HUES6 (cell line): ENCODE results near the gene LRRC49.

Source experiments
- H3K27ac ChIP-seq: 2 replicates; pipeline ENCODE4 v1.7.0; 2013; ENCODE audit warnings: low read depth, mild to moderate bottlenecking, low read length, inconsistent platforms
- H3K27me3 ChIP-seq: 2 replicates; pipeline ENCODE4 v1.6.1; 2013; ENCODE audit warnings: low read length; ENCODE audit not compliant: control insufficient read depth, insufficient read depth
- H3K36me3 ChIP-seq: 2 replicates; pipeline ENCODE4 v1.6.1; 2013; ENCODE audit warnings: low read length; ENCODE audit not compliant: control insufficient read depth, insufficient read depth
- H3K4me1 ChIP-seq: 2 replicates; pipeline ENCODE4 v1.6.1; 2013; ENCODE audit warnings: low read length; ENCODE audit not compliant: control insufficient read depth, insufficient read depth
- H3K4me3 ChIP-seq: 2 replicates; pipeline ENCODE4 v1.5.1; 2013; ENCODE audit warnings: low read depth, low read length
- H3K9ac ChIP-seq: one replicate; pipeline ENCODE4 v1.6.1; 2013; ENCODE audit warnings: mild to moderate bottlenecking, low read length
- H3K9me3 ChIP-seq: 2 replicates; pipeline ENCODE4 v1.6.1; 2013; ENCODE audit warnings: low read depth, low read length; ENCODE audit not compliant: control insufficient read depth, insufficient read depth

LRRC49 gene

DNA sequence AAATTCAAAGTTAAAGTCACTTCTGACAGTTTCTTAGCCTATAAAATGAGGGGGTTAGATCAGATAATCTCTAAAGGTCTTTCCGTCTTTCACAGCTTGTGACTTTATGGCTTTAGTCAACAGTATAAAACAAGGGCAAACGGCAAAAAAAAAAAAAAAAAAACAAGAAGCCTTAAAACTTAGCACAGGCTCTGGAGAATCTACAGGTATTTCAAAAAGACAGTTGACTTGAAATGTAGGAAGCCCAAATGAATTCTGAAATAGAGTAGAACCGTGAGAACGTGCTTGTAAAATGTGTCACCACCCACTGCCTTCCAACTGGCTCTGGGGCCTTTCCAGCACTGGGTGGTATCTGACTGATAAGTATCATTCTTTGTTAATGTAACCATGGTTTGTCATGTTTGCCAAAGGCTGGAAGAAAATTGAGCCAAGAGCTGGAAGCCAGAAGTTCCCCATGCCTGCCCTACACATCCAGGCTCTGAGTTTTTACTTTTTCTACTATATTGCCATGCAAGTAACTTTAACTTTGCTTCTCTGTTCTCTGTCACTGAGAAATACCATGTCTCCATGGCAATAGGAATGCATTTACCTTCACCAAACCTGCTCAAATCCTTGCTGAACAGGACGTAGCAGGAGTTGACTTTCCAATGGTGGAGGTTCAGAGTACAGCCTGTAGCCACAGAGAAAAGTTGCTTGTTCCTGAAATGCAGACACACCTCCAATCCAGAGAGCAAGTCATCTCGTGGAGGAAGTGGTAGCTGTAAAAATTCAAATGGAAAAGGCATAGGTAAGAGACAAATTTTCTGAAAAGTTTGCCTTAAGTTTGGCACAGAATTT is 186.8 kb downstream of the LRRC49 start:
- H3K4me3 ChIP-seq, result no peak overlapping the region
- H3K9ac ChIP-seq, result no peak overlapping the region
- no peaks in the 10 kb centered on the region for H3K4me1 ChIP-seq
- no peaks in the 10 kb centered on the region for H3K36me3 ChIP-seq
- peaks cover 3% of the 10 kb centered on the region; the same call in 1 of the 2 replicates for H3K9me3 ChIP-seq
- no peak overlapping the region for H3K27ac ChIP-seq
- peaks cover 23% of the 10 kb centered on the region for H3K27me3 ChIP-seq

DNA sequence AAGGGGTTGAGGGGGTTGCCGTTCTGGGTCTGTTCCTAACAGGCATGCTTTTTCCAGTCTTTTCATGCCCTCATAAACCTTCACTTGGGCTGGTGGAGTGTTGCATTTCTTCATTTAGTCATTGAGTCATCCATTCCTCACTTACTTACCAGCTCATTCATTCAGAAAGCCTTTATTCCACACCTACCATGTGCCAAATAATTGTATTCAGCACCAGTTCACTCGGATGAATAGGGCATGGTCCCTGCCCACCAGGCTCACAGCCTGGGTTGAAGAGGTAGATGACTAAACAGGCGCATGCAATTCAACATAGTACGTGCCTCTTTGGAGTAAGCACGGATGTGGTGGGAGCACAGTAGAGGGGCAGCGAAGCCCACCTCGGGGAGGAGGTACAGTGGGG is 187.5 kb downstream of the LRRC49 start:
- no peak overlapping the region for H3K9ac ChIP-seq

DNA sequence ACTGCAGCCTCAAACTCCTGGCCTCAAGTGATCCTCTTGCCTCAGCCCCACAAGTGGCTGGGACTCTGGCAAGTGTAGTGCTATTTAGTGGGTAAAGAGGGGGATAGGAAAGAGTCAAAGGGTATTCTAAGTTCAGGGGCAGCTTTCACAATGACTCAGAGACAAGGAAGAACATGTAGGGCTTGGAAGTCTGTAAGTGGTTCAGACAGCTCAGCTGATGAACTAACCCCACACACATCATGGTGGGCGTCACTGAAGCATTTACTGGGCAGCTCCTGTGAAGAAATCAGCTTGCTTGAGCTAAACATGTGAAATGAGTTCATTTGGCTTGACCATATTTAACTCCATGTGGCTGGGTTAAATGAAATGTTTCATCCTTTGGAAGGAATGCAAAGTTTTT is 188.1 kb downstream of the LRRC49 start:
- H3K9me3 ChIP-seq, result no peaks in the 10 kb centered on the region; the same call in 1 of the 2 replicates
- no peak overlapping the region for H3K9ac ChIP-seq
- H3K36me3 ChIP-seq, result no peaks in the 10 kb centered on the region
- H3K27ac ChIP-seq, result no peak overlapping the region
- no peak overlapping the region for H3K4me3 ChIP-seq
- H3K4me1 ChIP-seq, result peaks cover 10% of the 10 kb centered on the region
- H3K27me3 ChIP-seq, result peaks cover 35% of the 10 kb centered on the region

More for the DNA sequence above, 187.5 kb downstream of the LRRC49 start:
- H3K9me3 ChIP-seq, result no peaks in the 10 kb centered on the region; the same call in 1 of the 2 replicates
- no peak overlapping the region for H3K27ac ChIP-seq
- H3K27me3 ChIP-seq, result peaks cover 31% of the 10 kb centered on the region
- H3K4me3 ChIP-seq, result no peak overlapping the region
- H3K36me3 ChIP-seq, result no peaks in the 10 kb centered on the region
- H3K4me1 ChIP-seq, result peaks cover 5% of the 10 kb centered on the region

DNA sequence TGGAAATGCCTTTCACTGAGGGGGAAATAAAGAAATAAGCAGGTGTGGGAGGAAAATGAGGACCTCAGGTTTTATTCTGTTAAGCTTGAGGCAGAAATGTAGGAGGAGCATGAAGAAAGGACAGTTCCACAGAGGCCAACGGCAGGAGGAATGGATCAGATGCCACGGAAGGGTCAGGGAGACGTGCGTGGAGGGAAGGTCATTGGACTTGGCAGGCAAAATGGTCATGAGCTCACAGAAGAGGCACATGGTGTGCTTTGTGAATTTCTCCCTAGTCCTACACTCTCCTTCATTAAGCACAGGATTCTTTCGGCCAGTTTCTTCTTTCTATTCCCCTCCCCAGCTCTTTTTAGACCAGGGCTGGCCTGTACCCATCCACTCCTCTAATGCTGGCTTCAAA is 190.2 kb downstream of the LRRC49 start:
- Histone ChIP-seq H3K4me1 (peaks cover 18% of the 10 kb centered on the region), H3K9me3 (no peaks in the 10 kb centered on the region), H3K36me3 (no peaks in the 10 kb centered on the region), H3K9ac (no peak overlapping the region), H3K27me3 (peaks cover 56% of the 10 kb centered on the region), H3K4me3 (no peak overlapping the region), H3K27ac (no peak overlapping the region)

DNA sequence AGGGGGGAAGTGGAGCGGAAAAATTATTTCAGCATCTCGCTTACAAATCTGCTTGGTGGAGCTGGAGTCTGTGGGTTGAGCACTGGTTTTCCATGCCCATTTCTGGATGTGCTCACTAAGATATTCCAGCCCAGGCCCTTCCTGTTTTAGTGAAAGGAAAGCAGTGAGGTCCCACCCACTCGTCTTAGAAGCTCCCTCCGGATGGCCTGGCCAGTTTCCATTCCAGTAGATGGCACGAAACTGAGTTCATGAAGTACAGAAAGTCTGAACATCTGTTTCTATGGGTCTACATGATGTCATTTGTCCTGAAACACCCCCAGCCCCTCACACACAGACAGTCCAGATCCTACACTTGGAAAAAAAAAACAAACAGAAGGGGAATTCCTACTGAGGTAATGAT is 190.7 kb downstream of the LRRC49 start:
- Histone ChIP-seq H3K9ac (no peak overlapping the region), H3K36me3 (no peaks in the 10 kb centered on the region), H3K4me3 (no peak overlapping the region), H3K27me3 (peaks cover 60% of the 10 kb centered on the region), H3K27ac (no peak overlapping the region), H3K9me3 (no peaks in the 10 kb centered on the region), H3K4me1 (peaks cover 18% of the 10 kb centered on the region)

DNA sequence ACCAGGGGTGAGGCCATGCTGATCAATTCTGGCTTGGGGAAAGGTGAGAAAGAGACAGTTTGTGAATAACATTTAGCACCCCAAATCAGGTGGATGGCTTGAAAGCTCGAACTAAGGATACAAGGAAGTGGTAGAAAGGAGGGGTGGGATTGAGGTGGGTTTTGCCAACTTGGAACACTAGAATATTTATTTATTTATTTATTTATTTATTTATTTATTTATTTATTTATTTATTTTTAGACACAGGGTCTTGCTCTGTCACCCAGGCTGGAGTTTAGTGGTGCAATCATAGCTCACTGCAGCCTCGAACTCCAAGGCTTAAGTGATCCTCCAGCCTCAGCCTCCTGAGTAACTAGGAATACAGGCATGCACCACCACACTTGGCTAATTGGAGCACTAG is 191.6 kb downstream of the LRRC49 start:
- H3K27ac ChIP-seq, result no peak overlapping the region
- no peak overlapping the region for H3K9ac ChIP-seq
- peaks cover 4% of the 10 kb centered on the region for H3K9me3 ChIP-seq
- H3K36me3 ChIP-seq, result no peaks in the 10 kb centered on the region
- H3K27me3 ChIP-seq, result peaks cover 60% of the 10 kb centered on the region
- H3K4me3 ChIP-seq, result no peak overlapping the region
- H3K4me1 ChIP-seq, result peaks cover 18% of the 10 kb centered on the region

DNA sequence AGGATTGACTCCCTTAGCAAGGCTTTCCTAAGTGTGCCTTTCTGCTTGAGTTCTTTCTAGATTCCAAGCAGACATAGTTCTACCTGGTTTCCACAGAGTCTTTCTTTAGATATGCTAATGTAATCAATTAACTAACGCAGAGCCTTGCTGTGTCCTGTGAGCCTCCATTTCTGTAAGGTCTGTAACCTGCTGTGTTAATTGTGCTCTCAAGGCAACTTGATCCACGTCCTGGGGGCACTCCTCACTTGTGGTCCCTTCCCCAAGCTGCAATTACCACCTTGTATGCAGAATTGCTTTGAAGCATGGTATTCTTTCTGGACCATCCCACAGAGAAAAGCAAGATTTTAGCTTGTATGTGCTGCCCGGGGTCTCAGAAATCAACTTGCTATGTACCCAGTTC is 193.2 kb downstream of the LRRC49 start:
- peak overlapping the region; percentile 17; the same call in 1 of the 2 replicates for H3K4me3 ChIP-seq
- H3K9me3 ChIP-seq, result peaks cover 4% of the 10 kb centered on the region
- H3K36me3 ChIP-seq, result no peaks in the 10 kb centered on the region
- H3K27me3 ChIP-seq, result peaks cover 63% of the 10 kb centered on the region
- H3K9ac ChIP-seq, result no peak overlapping the region
- peaks cover 18% of the 10 kb centered on the region for H3K4me1 ChIP-seq
- H3K27ac ChIP-seq, result no peak overlapping the region

DNA sequence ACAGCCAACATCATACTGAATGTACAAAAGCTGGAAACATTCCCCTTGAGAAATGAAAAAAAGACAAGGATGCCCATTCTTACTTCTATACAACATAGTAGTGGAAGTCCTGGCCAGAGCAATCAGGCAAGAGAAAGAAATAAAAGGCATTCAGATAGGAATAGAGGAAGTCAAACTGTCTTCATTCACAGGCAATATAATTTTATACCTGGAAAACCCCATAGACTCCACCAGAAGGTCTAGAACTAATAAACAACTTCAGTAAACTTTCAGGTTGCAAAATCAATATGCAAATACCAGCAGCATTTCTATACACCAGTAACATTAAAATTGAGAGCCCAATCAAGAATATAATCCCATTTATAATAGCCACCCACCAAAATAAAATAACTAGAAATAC is 195.5 kb downstream of the LRRC49 start:
- Histone ChIP-seq H3K4me1 (peaks cover 18% of the 10 kb centered on the region), H3K27me3 (peaks cover 64% of the 10 kb centered on the region)

DNA sequence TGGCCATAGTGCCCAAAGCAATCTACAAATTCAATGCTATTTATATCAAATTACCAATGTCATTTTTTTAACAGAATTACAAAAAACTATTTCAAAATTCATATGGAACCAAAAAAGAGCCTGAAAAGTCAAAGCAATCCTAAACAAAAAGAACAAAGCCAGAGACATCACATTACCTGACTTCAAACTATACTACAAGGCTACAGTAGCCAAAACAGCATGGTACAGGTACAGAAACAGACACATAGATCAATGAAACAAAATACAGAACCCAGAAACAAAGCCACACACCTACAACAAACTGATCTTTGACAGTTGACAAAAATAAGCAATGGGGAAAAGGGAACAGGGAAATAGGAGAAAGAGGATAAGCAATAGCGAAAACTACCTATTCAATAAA is 196.1 kb downstream of the LRRC49 start:
- H3K9me3 ChIP-seq, result peaks cover 4% of the 10 kb centered on the region
- H3K4me3 ChIP-seq, result no peak overlapping the region
- no peaks in the 10 kb centered on the region for H3K36me3 ChIP-seq
- peaks cover 59% of the 10 kb centered on the region for H3K27me3 ChIP-seq
- peaks cover 18% of the 10 kb centered on the region for H3K4me1 ChIP-seq
- no peak overlapping the region for H3K27ac ChIP-seq
- H3K9ac ChIP-seq, result no peak overlapping the region

More for the DNA sequence above, 195.5 kb downstream of the LRRC49 start:
- peaks cover 4% of the 10 kb centered on the region for H3K9me3 ChIP-seq
- H3K36me3 ChIP-seq, result no peaks in the 10 kb centered on the region
- no peak overlapping the region for H3K9ac ChIP-seq
- no peak overlapping the region for H3K27ac ChIP-seq
- H3K4me3 ChIP-seq, result no peak overlapping the region

DNA sequence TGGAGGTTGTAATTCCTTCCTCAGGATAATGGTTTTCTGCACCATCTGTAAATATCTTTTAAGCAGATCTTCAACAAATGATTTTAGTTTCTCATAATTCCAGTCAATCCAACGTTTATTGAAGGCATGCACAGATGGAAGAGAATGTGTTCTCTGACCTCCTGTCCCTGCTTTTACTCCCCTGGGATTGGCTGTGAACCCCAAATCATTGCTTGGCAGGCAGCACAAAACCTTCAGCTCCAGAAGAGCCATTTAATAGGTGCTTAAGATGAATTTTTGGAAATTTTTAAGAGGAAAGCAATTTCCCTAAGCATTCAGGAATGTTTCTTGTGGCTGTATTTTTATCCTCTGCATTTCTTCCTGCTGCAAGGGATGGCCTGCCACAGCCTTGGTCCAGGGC is 197.2 kb downstream of the LRRC49 start:
- H3K9ac ChIP-seq, result no peak overlapping the region
- peaks cover 4% of the 10 kb centered on the region for H3K9me3 ChIP-seq
- no peak overlapping the region for H3K4me3 ChIP-seq
- H3K4me1 ChIP-seq, result peaks cover 17% of the 10 kb centered on the region
- H3K36me3 ChIP-seq, result no peaks in the 10 kb centered on the region
- H3K27me3 ChIP-seq, result peaks cover 49% of the 10 kb centered on the region
- no peak overlapping the region for H3K27ac ChIP-seq

DNA sequence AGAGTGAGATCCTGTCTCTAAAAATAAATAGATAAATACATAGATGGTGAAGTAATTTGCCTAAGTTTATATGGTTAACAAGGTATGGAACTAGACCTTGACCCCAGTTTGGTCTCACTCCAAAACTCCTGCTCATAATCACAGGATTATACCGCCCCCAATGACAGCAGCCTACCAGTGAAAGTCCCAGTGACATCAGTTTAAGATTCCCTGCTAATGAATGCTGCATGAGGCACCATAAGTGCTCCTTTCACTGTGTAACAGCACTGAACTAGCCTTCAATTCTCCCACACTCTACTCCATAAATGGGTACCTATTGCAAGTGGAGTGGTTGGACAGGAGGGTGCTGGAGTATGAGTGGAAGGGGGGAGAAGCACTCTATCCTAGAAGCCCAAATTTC is 199.0 kb downstream of the LRRC49 start:
- Histone ChIP-seq H3K9me3 (peaks cover 4% of the 10 kb centered on the region), H3K36me3 (no peaks in the 10 kb centered on the region), H3K27me3 (peaks cover 32% of the 10 kb centered on the region), H3K4me1 (no peaks in the 10 kb centered on the region; the same call in 1 of the 2 replicates), H3K27ac (no peak overlapping the region), H3K9ac (no peak overlapping the region), H3K4me3 (no peak overlapping the region)
